Fibroblast of skin of left quadriceps (primary cell): ENCODE data around the gene TTC9B.
A peak's percentile ranks its signal among the peaks of the same experiment; 100 is the strongest.
"Not testable (repeated sequence)": the region's sequence is repeated elsewhere in the genome, so short reads cannot be mapped to it uniquely, and the experiment has no call there.

Experiments used
- DNase-seq, 2 experiments: peaks; one replicate each; pipeline ENCODE4 v3.0.0-alpha.2; 2013; ENCODE audit warnings: low read depth in 2 of 2

The TTC9B gene

GRCh38 chr19:40214936-40215335, 3.2 kb downstream of the TTC9B start:
- no peak for DNase-seq

- no peak for DNase-seq
These were observed 4.2 kb downstream of the TTC9B start for GRCh38 chr19:40213882-40214570.

GRCh38 chr19:40213251-40213829, 4.8 kb downstream of the TTC9B start:
- DNase-seq: no peak

- DNase-seq: no peak
These were observed 7.3 kb downstream of the TTC9B start for GRCh38 chr19:40210889-40211288.

GRCh38 chr19:40208602-40209001, 9.6 kb downstream of the TTC9B start:
- no peak for DNase-seq

- DNase-seq: no peak
These were observed 12.4 kb downstream of the TTC9B start for GRCh38 chr19:40205760-40206159.

GRCh38 chr19:40204381-40204780, 13.8 kb downstream of the TTC9B start:
- DNase-seq: no peak

- no peak for DNase-seq
These were observed 17.7 kb downstream of the TTC9B start for GRCh38 chr19:40200341-40201099.

- DNase-seq: no peak
These were observed 19.8 kb downstream of the TTC9B start for GRCh38 chr19:40198272-40198990.

GRCh38 chr19:40193587-40193849, 24.7 kb downstream of the TTC9B start:
- no peak for DNase-seq

GRCh38 chr19:40192758-40193586, 25.2 kb downstream of the TTC9B start:
- DNase-seq: no peak

- DNase-seq: no peak
These were observed 26.1 kb downstream of the TTC9B start for GRCh38 chr19:40191836-40192646.

- DNase-seq: peak; percentile 42
These were observed 27.0 kb downstream of the TTC9B start, which contains the start of gene MAP3K10 for GRCh38 chr19:40190891-40191835. TSS of gene MAP3K10 (plus strand) at chr19:40191426. CDS start at chr19:40192032, 606 bp downstream.

- no peak for DNase-seq
These were observed 33.9 kb downstream of the TTC9B start for GRCh38 chr19:40184273-40184672.

- no peak for DNase-seq
These were observed 39.4 kb downstream of the TTC9B start for GRCh38 chr19:40178756-40179155.

GRCh38 chr19:40177286-40178070, 40.7 kb downstream of the TTC9B start:
- DNase-seq: no peak

GRCh38 chr19:40175820-40176219, 42.4 kb downstream of the TTC9B start:
- no peak for DNase-seq

- DNase-seq: no peak
These were observed 44.1 kb downstream of the TTC9B start for GRCh38 chr19:40174092-40174491.

GRCh38 chr19:40171293-40171692, 46.9 kb downstream of the TTC9B start:
- not testable (repeated sequence) for DNase-seq
